Liver (tissue), 9 donors: Measurements from ENCODE around the gene C10orf88. TPM values are rescaled to one million over a fixed set of nuclear protein-coding genes. Genes with fewer than 3 reads are reported as not detected.
A peak's percentile ranks its signal among the peaks of the same experiment; 100 is the strongest.

Experiments
- DNase-seq: peaks from one replicate; pipeline ENCODE4 v3.0.0-alpha.2; 2017; ENCODE audit warnings: low spot score
- H3K27ac ChIP-seq, 2 donors: one replicate each; pipeline ENCODE4 v1.7.0; 2013; ENCODE audit warnings: inconsistent platforms in 2 of 2, low read length in 2 of 2, control low read depth in 1 of 2, low read depth in 1 of 2, mild to moderate bottlenecking in 1 of 2
- H3K27me3 ChIP-seq, 4 donors: one replicate each; pipeline versions ENCODE4 v1.6.1 to v1.7.0; 2013; ENCODE audit warnings: low read length in 3 of 4, inconsistent platforms in 1 of 4, mild to moderate bottlenecking in 1 of 4, moderate library complexity in 1 of 4; ENCODE audit not compliant: control insufficient read depth in 4 of 4, insufficient read depth in 4 of 4
- H3K36me3 ChIP-seq, 4 donors: one replicate each; pipeline versions ENCODE4 v1.6.1 to v1.7.0; 2013; ENCODE audit warnings: low read length in 3 of 4, mild to moderate bottlenecking in 3 of 4, low read depth in 1 of 4, moderate library complexity in 1 of 4; ENCODE audit not compliant: control insufficient read depth in 4 of 4, insufficient read depth in 3 of 4
- H3K4me1 ChIP-seq, 4 donors: one replicate each; pipeline versions ENCODE4 v1.6.1 to v1.7.0; 2013; ENCODE audit warnings: low read length in 3 of 4, mild to moderate bottlenecking in 3 of 4, moderate library complexity in 1 of 4; ENCODE audit not compliant: control insufficient read depth in 4 of 4, insufficient read depth in 4 of 4
- H3K4me3 ChIP-seq, 3 donors: one replicate each; pipeline versions ENCODE4 v1.6.1 to v1.7.0; 2013; ENCODE audit warnings: low read length in 3 of 3, control low read depth in 1 of 3, low read depth in 1 of 3, mild to moderate bottlenecking in 1 of 3
- H3K9ac ChIP-seq, 2 donors: one replicate each; pipeline ENCODE4 v1.7.0; 2013; ENCODE audit warnings: low read length in 2 of 2, mild to moderate bottlenecking in 2 of 2, moderate library complexity in 2 of 2, control low read depth in 1 of 2, low read depth in 1 of 2
- H3K9me3 ChIP-seq, 4 donors: one replicate each; pipeline versions ENCODE4 v1.6.1 to v1.7.0; 2013; ENCODE audit warnings: low read length in 3 of 4; ENCODE audit not compliant: control insufficient read depth in 4 of 4
- CTCF ChIP-seq: fragments of 150-350 bp; IDR thresholded peaks from 2 replicates; pipeline ENCODE4 v1.5.1; 2017; ENCODE audit warnings: improper control_type of control experiment, low read depth, low read length; ENCODE audit not compliant: missing input control
- EGR1 ChIP-seq, 2 donors: IDR thresholded peaks; 2 replicates each; pipeline ENCODE4 v1.6.1; 2016 to 2018; ENCODE audit warnings: antibody characterized with exemption in 2 of 2, low read depth in 2 of 2
- FOXA1 ChIP-seq: IDR thresholded peaks from 2 replicates; pipeline ENCODE4 v1.6.1; 2016; ENCODE audit warnings: antibody characterized with exemption
- FOXA2 ChIP-seq: IDR thresholded peaks from 2 replicates; pipeline ENCODE4 v1.6.1; 2016; ENCODE audit warnings: antibody characterized with exemption
- GABPA ChIP-seq, 2 donors: IDR thresholded peaks in 1 of 2; conservative IDR thresholded peaks in 1 of 2; 2 replicates each; pipeline ENCODE4 v1.6.1; 2016; ENCODE audit warnings: antibody characterized with exemption in 2 of 2, mild to moderate bottlenecking in 1 of 2, moderate library complexity in 1 of 2
- HNF4A ChIP-seq, 2 donors: conservative IDR thresholded peaks; 2 replicates each; pipeline ENCODE4 v1.6.1; 2016; ENCODE audit warnings: antibody characterized with exemption in 2 of 2, mild to moderate bottlenecking in 2 of 2
- HNF4G ChIP-seq: IDR thresholded peaks from 2 replicates; pipeline ENCODE4 v1.6.1; 2016; ENCODE audit warnings: antibody characterized with exemption
- JUND ChIP-seq, 2 donors: IDR thresholded peaks; 2 replicates each; pipeline ENCODE4 v1.6.1; 2016; ENCODE audit warnings: antibody characterized with exemption in 2 of 2
- NR2F2 ChIP-seq: IDR thresholded peaks from 2 replicates; pipeline ENCODE4 v1.6.1; 2016; ENCODE audit warnings: antibody characterized with exemption
- REST ChIP-seq: IDR thresholded peaks from 2 replicates; pipeline ENCODE4 v1.6.1; 2016; ENCODE audit warnings: antibody characterized with exemption, mild to moderate bottlenecking
- RXRA ChIP-seq, 2 donors: IDR thresholded peaks; 2 replicates each; pipeline ENCODE4 v1.6.1; 2017 to 2018; ENCODE audit warnings: antibody characterized with exemption in 2 of 2, mild to moderate bottlenecking in 1 of 2
- YY1 ChIP-seq: IDR thresholded peaks from 2 replicates; pipeline ENCODE4 v1.6.1; 2016; ENCODE audit warnings: antibody characterized with exemption, mild to moderate bottlenecking
- ZBTB33 ChIP-seq: IDR thresholded peaks from 2 replicates; pipeline ENCODE4 v1.6.1; 2016; ENCODE audit warnings: antibody characterized with exemption
- WGBS: extraction: QIAGEN DNeasy Blood & Tissue Kit; methylation state at CpG from one replicate; pipeline ENCODE4 v1.1.7; 2013; 5-methylcytosine and 5-hydroxymethylcytosine counted together
- polyA plus RNA-seq, 2 donors: library from polyadenylated mRNA; stranded (reverse) in 1 of 2; unstranded in 1 of 2; fragments of 200-250 nt in 1 of 2; fragments of >200 nt in 1 of 2; fragmentation: Nextera tagmentation in 1 of 2; extraction: Ambion mirVana in 1 of 2; gene quantifications; one replicate each; pipeline versions ENCODE4 v1.2.1 to v1.2.3, GENCODE V29; 2013 to 2015
- total RNA-seq, 2 donors: library from RNA; depleted of rRNA; stranded (reverse); fragments of >200 nt; gene quantifications; one replicate each; pipeline ENCODE4 v1.2.3, GENCODE V29; 2014
- TF ChIP-seq, protein P1 (sequence below): IDR thresholded peaks from 2 replicates; pipeline ENCODE4 v1.6.1; 2016; ENCODE audit warnings: antibody characterized with exemption
- donor health status: healthy.
- donor health status: healthy.
- donor health status: healthy.
- donor health status: healthy.
- donor health status: healthy.

Gene C10orf88
- total and polyA plus RNA-seq, 4 donors = 2.2 to 8.4 (median 3.6) TPM

DNA sequence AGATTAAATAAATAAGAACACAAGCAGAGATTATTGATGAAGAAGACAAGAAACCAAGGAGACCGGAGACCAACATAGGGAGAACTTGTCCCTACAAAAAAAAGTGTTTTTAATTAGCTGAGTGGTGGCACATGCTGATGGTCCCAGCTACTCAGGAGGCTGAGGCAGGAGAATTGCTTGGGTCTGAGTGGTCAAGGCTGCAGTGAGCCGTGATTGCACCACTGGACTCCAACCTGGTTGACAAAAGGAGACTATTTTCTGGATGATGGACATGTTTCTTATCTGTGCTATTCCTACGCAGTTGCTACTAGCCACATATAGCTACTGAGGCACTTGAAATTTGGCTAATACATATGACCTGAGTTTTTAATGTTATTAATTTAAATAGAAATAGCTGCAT is 44.9 kb upstream of the C10orf88 start:
- Histone ChIP-seq H3K9me3 (no peaks in the 10 kb centered on the region), H3K4me3 (no peak overlapping the region), H3K27ac (peak overlapping the region in 1 of 2 donors; percentile 16), H3K36me3 (peaks cover 1 to 23% (median 19%) of the 10 kb centered on the region in 4 donors), H3K27me3 (no peaks in the 10 kb centered on the region), H3K4me1 (peaks cover 6 to 26% (median 20%) of the 10 kb centered on the region in 4 donors), H3K9ac (no peak overlapping the region)
- TF ChIP-seq GABPA (IDR thresholded peaks at IDR 0.05 in 1 of 2, conservative IDR thresholded peaks at IDR 0.05 in 1 of 2) (no peak), ZBTB33 (no peak), EGR1 (IDR thresholded peaks at IDR 0.05; ENCODE audit: low read depth in 2 of 2) (no peak), HNF4A (conservative IDR thresholded peaks at IDR 0.05) (no peak), RXRA (IDR thresholded peaks at IDR 0.05) (no peak), JUND (IDR thresholded peaks at IDR 0.05) (no peak), FOXA2 (no peak), YY1 (no peak), NR2F2 (no peak), CTCF (no peak)
- TF ChIP-seq, protein P1, sequence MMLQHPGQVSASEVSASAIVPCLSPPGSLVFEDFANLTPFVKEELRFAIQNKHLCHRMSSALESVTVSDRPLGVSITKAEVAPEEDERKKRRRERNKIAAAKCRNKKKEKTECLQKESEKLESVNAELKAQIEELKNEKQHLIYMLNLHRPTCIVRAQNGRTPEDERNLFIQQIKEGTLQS = no peak
- WGBS = 67% methylated on average over 3 of the region's 3 CpGs
- no peak for DNase-seq

- no peak overlapping the region for H3K9ac ChIP-seq
- no peaks in the 10 kb centered on the region for H3K27me3 ChIP-seq
- WGBS = 58% methylated on average over 6 of the region's 6 CpGs
- TF ChIP-seq HNF4G (no peak), HNF4A (conservative IDR thresholded peaks at IDR 0.05) (peak in 1 of 2 donors; percentile 11), NR2F2 (no peak)
- no peak for DNase-seq
- no peaks in the 10 kb centered on the region for H3K9me3 ChIP-seq
- peaks cover 4 to 27% (median 22%) of the 10 kb centered on the region in 4 donors for H3K36me3 ChIP-seq
- peaks cover 6 to 26% (median 20%) of the 10 kb centered on the region in 4 donors for H3K4me1 ChIP-seq
- H3K27ac ChIP-seq = no peak overlapping the region
- H3K4me3 ChIP-seq = no peak overlapping the region
Observed at GRCh38 chr10:122998360-122998917, 44.4 kb upstream of the C10orf88 start.

- H3K9ac ChIP-seq = no peak overlapping the region
- no peaks in the 10 kb centered on the region for H3K27me3 ChIP-seq
- no peak for DNase-seq
- H3K36me3 ChIP-seq = peaks cover 4 to 28% (median 23%) of the 10 kb centered on the region in 4 donors
- peaks cover 6 to 26% (median 20%) of the 10 kb centered on the region in 4 donors for H3K4me1 ChIP-seq
- WGBS = 87% methylated on average over 3 of the region's 3 CpGs
- H3K4me3 ChIP-seq = no peak overlapping the region
- no peaks in the 10 kb centered on the region for H3K9me3 ChIP-seq
- H3K27ac ChIP-seq = no peak overlapping the region
- TF ChIP-seq FOXA1 (no peak), JUND (IDR thresholded peaks at IDR 0.05) (no peak), EGR1 (IDR thresholded peaks at IDR 0.05; ENCODE audit: low read depth in 2 of 2) (no peak), CTCF (no peak), REST (no peak), NR2F2 (no peak)
- TF ChIP-seq, protein P1 = no peak
Observed at GRCh38 chr10:122997864-122998263, 43.8 kb upstream of the C10orf88 start.
